ENCODE results near the gene JMJD6. TPM values are rescaled to one million over a fixed set of nuclear protein-coding genes. Genes with fewer than 3 reads are reported as not detected.
"Not testable (repeated sequence)": the region's sequence is repeated elsewhere in the genome, so short reads cannot be mapped to it uniquely, and the experiment has no call there.

JMJD6 gene
- total RNA-seq, 1 donor from 2014 or later: 25.8 TPM

DNA sequence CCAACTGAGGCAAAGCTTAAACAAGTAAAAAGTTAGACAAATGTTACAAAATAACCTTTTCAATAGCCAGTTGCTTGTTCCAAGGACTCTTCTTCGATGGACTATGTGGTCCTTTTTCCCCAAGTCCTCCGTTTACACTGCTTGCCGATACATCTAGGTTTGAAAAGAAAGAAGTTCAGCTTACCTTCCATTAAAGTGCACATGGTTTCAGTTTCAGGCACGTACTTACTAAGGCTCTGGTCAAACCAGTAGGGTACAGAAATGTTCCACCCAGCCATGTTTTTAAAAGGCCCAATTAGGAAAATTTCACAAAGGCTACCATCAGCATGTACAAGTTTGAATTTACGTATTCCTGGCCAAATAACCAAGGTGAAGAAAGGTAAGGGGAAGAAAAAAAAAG is 8.6 kb upstream of the JMJD6 start:
- peak overlapping the region; percentile 95 for H3K4me3 ChIP-seq (ENCODE audit: low read depth, low read length)
- no peak for DNase-seq (ENCODE audit: low read depth)
- H3K27me3 ChIP-seq (ENCODE audit: control insufficient read depth, insufficient read depth, low read length): no peaks in the 10 kb centered on the region
- TF ChIP-seq CTCF (IDR thresholded peaks at IDR 0.05; ENCODE audit: insufficient read depth, low read length, poor library complexity, severe bottlenecking): no peak
- H3K36me3 ChIP-seq (ENCODE audit: control insufficient read depth, insufficient read depth, low read length): peaks cover 1% of the 10 kb centered on the region

DNA sequence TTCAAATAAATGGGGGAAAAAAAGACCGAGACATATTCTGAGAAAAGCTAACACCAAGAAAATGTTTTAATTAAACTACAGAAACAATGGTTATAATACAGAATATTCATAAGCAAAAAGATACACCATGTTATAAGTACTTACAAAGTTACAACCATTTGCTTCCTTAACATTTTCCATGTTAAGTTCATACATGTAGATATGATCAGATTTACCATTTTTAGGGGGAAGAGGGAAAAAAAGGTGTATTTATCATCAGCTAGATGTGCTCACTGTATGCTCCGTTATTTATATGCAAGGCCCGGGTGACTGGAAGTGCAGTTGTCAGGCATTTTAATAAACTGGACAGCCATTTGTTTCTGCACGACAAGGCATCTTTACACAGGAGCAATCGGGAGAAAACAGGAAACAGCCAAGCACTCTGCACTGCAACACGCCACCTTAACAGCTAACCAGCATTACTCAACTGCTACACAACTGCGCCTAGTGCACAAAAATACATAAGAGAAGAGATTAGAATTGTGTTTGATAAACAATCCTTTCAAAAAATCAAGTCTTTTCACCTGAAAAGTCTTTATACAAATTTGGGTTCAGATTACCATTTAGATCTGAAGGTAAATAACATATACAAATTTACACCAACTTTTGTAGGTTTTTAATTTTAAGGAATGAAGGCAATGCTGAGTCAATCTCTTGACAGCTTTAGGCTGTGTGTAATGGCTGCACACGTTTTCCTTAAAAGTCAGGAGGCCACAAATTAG is 7.9 kb upstream of the JMJD6 start:
- Histone ChIP-seq H3K36me3 (ENCODE audit: control insufficient read depth, insufficient read depth, low read length) (peaks cover 1% of the 10 kb centered on the region), H3K27me3 (ENCODE audit: control insufficient read depth, insufficient read depth, low read length) (no peaks in the 10 kb centered on the region), H3K4me3 (ENCODE audit: low read depth, low read length) (peak overlapping the region; percentile 95)
- TF ChIP-seq CTCF (IDR thresholded peaks at IDR 0.05; ENCODE audit: insufficient read depth, low read length, poor library complexity, severe bottlenecking): no peak
- DNase-seq (ENCODE audit: low read depth): no peak

DNA sequence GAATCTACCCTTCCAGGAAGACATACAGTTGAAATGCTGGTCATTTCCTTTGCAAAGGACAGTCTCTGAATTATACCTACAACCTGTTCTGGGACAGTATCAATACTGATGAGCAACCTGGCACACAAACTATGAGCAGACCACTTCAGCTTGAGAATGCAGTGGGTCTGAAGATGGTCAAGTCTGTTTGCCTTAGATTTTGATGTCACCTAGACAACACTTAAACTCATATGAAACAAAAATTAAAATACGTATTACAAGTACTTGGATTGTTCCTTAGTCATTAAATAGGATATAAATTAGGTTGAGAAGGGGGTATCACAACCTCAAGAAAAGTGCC is 7.2 kb upstream of the JMJD6 start:
- Histone ChIP-seq H3K4me3 (ENCODE audit: low read depth, low read length) (no peak overlapping the region), H3K36me3 (ENCODE audit: control insufficient read depth, insufficient read depth, low read length) (peaks cover 1% of the 10 kb centered on the region), H3K27me3 (ENCODE audit: control insufficient read depth, insufficient read depth, low read length) (no peaks in the 10 kb centered on the region)
- TF ChIP-seq CTCF (IDR thresholded peaks at IDR 0.05; ENCODE audit: insufficient read depth, low read length, poor library complexity, severe bottlenecking): no peak
- DNase-seq (ENCODE audit: low read depth): no peak

GRCh38 chr17:76732734-76733617 is 6.6 kb upstream of the JMJD6 start:
- peaks cover 1% of the 10 kb centered on the region for H3K36me3 ChIP-seq (ENCODE audit: control insufficient read depth, insufficient read depth, low read length)
- no peak for DNase-seq (ENCODE audit: low read depth)
- H3K27me3 ChIP-seq (ENCODE audit: control insufficient read depth, insufficient read depth, low read length): no peaks in the 10 kb centered on the region
- TF ChIP-seq CTCF (IDR thresholded peaks at IDR 0.05; ENCODE audit: insufficient read depth, low read length, poor library complexity, severe bottlenecking): no peak
- H3K4me3 ChIP-seq (ENCODE audit: low read depth, low read length): no peak overlapping the region

DNA sequence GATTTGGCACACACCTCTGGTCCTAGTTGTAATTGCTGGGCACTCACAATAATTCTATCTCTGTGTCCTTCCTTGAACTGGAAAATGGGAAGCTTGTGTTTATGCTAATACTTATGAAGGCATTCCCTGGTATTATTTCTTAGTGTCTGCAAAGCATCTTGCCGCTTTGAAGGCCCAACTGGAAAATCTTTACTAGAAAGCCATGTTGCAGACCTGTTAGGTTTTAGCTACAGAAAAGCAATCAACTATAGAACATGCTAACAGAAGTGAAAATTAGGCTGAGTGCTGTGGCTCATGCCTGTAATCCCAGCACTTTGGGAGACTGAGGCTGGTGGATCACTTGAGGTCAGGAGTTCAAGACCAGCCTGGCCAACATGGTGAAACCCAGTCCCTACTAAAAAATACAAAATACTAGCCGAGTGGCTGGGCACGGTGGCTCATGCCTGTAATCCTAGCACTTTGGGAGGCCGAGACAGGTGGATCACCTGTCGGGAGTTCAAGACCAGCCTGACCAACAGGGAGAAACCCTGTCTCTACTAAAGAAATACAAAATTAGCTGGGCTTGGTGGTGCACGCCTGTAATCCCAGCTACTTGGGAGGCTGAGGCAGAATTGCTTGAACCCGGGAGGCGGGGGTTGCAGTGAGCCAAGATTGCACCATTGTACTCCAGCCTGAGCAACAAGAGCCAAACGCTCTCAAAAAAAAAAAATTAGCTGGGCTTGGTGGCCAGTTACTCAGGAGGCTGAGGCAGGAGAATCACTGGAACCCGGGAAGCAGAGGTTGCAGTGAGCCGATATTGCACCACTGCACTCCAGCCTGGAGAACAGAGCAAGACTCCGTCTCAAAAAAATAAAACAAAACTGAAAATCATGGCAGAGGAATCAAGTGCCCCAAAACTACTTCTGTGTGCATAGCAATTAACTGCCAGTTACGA is 5.7 kb upstream of the JMJD6 start:
- not testable (repeated sequence) for H3K36me3 ChIP-seq (ENCODE audit: control insufficient read depth, insufficient read depth, low read length); DNase-seq (ENCODE audit: low read depth); H3K27me3 ChIP-seq (ENCODE audit: control insufficient read depth, insufficient read depth, low read length); H3K4me3 ChIP-seq (ENCODE audit: low read depth, low read length)
